GM12801 (cell line): ENCODE data around the gene CLK3.

Experiments
- TF ChIP-seq, protein P1 (sequence below): IDR thresholded peaks from one replicate; pipeline ENCODE4 v1.5.1; 2011; ENCODE audit warnings: control low read depth; ENCODE audit not compliant: insufficient read length; ENCODE audit errors: extremely low read depth

Gene CLK3

DNA sequence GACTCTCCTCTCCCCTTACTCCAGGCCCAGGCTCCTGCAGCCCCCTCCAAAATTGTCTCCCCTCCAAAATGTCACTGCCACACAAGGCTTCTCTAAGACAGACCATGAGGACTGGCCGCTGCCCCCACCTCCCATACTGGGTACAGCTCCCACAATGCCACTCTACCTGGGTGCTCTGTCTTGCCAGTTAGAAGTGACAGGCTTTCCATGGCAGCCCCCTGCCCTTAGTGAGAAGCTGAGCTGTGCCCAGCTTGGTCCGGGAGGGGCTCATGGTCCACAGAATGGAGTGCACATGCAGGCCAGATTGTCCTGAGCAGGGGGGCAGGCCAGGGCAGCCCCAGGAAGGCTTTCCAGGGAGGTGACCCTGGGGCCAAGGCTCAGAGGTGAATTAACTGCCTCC lies 3.0 kb upstream of the CLK3 start:
- TF ChIP-seq, protein P1, sequence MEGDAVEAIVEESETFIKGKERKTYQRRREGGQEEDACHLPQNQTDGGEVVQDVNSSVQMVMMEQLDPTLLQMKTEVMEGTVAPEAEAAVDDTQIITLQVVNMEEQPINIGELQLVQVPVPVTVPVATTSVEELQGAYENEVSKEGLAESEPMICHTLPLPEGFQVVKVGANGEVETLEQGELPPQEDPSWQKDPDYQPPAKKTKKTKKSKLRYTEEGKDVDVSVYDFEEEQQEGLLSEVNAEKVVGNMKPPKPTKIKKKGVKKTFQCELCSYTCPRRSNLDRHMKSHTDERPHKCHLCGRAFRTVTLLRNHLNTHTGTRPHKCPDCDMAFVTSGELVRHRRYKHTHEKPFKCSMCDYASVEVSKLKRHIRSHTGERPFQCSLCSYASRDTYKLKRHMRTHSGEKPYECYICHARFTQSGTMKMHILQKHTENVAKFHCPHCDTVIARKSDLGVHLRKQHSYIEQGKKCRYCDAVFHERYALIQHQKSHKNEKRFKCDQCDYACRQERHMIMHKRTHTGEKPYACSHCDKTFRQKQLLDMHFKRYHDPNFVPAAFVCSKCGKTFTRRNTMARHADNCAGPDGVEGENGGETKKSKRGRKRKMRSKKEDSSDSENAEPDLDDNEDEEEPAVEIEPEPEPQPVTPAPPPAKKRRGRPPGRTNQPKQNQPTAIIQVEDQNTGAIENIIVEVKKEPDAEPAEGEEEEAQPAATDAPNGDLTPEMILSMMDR = no peak

DNA sequence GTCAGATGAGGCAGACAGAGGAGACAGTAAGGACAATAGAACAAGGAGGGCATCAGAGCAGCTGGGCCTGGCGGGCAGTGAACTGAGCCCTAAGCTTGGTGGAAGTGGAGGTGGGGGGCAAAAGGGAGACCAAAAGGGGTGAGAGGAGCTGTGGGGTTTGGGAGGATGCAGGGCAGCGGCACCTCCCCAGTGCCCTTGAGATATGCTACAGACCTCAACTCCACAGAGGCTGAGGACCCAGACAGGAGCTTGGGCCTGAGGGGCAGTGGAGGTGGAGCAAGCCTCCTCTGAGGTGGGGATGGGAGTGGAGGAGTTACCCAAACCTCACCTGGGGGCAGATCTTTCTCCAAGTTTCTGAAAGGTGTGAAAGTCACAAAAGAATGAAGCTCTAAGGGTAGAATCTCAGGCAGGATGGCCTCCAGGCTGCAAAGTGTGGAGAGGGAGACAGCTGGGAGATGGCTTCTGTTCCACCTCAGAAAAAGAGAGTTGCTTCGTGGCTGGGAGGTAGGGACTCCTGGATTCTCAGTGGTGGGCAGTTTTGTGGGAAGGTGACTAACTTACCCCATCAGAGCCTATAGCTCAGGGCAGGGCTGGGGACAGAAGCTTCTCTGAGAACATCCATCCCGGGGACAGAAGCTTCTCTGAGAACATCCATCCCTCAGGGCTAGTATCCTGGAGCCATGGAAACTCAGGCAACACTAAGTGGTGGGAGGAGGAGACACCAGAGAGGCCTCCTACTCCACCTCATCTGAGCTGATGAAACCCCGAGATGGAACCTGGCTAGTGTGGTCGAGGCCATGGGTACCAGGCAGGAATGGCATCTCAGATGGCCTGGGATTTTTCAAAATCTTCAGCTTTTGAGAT lies 2.3 kb upstream of the CLK3 start:
- TF ChIP-seq, protein P1 = no peak

DNA sequence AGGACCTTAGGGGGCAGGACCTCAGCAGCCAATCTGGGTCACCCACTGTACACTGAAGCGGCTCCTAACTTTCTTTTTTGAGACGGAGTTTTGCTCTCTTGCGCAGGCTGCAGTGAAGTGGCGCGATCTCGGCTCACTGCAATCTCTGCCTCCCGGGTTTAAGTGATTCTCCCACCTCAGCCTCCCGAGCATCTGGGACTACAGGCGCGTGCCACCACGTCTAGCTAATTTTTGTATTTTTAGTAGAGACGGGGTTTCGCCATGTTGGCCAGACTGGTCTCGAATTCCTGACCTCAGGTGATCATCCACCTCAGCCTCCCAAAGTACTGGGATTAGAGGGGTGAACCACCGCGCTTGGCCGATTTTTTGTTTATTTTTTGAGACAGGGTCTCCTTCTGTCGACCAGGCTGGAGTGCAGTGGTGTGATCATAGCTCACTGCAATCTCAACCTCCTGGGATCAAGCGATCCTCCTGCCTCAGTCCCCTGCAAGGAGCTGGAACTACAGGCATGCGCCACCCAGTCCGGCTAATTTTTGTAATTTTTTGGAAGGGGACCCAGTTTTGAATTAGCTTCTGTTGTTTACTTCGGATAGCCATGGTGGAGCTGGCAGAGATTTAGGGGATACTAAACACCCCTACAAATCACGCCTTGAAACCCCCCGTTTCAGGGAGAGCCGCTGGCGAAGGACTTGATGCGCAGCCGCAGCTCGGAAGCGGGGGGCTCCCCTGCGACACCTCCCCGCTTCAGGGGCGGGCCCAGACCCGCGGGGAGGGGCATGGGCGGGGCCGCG lies 1.5 kb upstream of the CLK3 start:
- TF ChIP-seq, protein P1 = no peak

DNA sequence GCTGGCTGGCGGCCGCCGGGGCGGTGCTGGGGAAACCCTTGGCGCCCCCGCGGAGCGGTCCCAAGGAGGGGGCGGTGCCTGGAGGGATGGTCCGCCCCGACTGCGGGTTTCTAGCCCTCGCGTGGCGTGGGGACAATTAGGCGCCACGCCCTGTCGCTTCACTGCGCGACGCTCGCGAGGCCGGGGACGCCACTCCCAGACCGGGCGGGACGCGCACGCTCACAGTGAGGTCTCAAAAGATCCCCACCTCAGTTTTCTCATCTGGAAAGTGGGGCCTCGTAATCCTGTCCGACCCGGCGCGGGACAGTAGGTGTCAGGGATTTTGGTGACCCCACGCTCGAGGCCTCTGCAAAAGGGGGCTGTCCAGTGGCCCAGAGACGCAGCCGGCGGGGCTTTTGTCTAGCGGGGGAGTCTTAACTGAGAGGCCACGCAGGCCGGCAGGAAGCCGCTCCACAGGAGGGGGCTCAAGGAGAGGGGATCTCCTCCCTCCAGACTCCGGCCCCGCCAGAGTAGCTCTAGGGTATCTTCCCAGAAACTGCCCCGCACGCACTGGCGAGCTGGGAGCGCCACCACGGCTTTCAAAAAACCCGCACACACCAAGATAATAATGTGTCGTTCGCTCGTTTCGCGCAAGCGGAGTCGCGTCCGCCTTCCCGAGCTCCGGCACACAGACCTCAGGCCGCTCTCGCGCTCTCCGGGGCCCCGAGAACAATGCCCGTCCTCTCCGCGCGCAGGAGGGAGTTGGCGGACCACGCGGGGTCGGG lies 710 bp upstream of the CLK3 start:
- TF ChIP-seq, protein P1 = no peak

DNA sequence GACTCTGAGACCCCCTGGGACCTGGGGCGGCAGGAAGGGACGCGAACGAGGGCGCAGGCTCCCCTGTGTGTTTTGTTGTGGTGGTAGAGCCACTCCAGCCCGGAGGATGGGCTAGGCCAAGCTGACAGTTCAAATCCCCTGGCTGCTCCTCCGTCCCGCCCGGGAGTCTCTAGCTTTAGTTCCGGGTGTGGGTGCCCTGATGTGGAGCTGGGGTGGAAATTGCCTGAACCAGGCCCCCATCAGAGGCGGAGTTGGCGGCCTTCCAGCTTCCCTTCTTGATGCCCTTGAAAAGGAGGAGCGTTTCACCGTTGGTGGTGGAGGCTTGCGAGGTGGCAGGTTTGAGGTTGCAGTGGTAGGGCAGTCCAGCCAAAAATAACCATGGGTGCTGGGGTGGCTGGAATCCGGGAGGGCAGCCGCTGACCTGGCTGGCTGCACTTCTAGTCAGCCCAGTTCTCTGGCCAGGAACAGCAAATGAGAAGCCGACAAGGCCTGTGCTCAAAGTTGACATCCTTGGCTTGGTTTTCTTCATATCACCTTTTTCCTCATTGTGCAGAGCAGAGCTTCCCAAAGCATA lies 817 bp downstream of the CLK3 start:
- TF ChIP-seq, protein P1 = no peak

DNA sequence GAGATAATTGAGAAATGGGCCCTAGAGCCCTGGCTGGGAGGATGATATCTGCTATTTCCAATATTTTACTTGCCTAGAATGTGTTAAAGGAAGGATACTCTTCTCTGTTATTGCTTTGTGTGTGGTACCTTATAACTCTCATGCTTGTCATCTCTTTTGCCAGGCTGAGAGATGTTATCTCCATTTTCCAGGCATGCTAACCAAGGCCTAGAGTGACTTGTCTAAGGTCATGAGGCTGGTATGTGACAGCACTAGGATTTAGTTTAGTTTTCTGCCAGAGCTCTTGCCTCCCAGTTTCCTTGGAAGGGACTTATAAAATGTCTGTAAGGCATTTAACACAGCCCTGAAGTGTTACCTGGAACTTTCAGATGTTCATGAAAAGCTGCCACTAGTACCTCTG lies 1.4 kb downstream of the CLK3 start:
- TF ChIP-seq, protein P1 = no peak
